NB4 (cell line): ENCODE data around the gene UBN1.

ENCODE experiments used
- MYC ChIP-seq: IDR thresholded peaks from 2 replicates; pipeline ENCODE4 v1.6.1; 2011; ENCODE audit warnings: low read depth, low read length
- TF ChIP-seq, protein P1 (sequence below): IDR thresholded peaks from one replicate; pipeline ENCODE4 v1.5.1; 2012; ENCODE audit warnings: low read depth, low read length

DNA sequence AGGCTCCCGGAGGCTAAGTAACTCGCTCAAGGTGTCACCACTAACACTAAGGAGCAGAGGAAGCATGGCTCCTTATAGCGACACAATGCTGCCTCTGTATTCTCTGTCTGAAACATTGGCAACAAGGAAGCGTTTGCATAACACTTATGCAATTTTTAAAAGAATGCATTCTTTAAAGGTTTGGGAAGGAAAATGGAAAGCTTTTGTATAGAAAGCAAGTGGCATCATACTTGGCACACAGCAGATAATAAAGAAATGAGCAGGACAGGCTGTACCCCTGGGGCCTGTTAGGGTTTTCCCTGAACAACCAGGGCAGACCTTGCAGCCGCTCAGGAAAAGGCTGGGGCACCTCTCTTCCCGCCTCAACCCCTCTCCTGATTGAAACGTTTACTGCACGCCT, 52.8 kb downstream of the UBN1 start:
- TF ChIP-seq, protein P1, sequence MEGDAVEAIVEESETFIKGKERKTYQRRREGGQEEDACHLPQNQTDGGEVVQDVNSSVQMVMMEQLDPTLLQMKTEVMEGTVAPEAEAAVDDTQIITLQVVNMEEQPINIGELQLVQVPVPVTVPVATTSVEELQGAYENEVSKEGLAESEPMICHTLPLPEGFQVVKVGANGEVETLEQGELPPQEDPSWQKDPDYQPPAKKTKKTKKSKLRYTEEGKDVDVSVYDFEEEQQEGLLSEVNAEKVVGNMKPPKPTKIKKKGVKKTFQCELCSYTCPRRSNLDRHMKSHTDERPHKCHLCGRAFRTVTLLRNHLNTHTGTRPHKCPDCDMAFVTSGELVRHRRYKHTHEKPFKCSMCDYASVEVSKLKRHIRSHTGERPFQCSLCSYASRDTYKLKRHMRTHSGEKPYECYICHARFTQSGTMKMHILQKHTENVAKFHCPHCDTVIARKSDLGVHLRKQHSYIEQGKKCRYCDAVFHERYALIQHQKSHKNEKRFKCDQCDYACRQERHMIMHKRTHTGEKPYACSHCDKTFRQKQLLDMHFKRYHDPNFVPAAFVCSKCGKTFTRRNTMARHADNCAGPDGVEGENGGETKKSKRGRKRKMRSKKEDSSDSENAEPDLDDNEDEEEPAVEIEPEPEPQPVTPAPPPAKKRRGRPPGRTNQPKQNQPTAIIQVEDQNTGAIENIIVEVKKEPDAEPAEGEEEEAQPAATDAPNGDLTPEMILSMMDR, result no peak
- no peak for TF ChIP-seq MYC
